ENCODE results near the gene LTBP2.
A peak's percentile ranks its signal among the peaks of the same experiment; 100 is the strongest.

LTBP2 gene

GRCh38 chr14:74507085-74507484, 105.0 kb downstream of the LTBP2 start:
- no peak for DNase-seq

DNA sequence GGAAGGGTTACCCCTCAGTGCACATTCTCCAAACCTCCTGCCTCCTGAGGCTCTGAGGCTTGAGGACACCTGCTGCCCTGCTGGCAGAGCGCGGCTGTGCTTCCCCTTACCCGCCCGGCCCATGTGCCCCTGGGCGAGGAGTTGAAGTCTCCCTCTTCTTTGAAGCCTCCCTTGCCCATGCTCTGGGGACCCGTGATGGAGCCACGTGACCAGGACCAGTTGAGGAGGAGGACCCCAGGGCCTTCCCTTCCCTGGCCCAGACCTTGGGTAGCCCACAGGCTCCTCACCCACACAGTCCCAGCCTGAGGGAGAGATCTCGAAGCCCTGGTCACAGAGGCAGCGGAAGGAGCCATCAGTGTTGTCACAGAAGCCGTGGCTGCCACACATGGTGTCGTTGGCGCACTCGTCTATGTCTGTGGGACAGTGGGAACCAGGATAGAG, 105.6 kb downstream of the LTBP2 start:
- no peak for DNase-seq

DNA sequence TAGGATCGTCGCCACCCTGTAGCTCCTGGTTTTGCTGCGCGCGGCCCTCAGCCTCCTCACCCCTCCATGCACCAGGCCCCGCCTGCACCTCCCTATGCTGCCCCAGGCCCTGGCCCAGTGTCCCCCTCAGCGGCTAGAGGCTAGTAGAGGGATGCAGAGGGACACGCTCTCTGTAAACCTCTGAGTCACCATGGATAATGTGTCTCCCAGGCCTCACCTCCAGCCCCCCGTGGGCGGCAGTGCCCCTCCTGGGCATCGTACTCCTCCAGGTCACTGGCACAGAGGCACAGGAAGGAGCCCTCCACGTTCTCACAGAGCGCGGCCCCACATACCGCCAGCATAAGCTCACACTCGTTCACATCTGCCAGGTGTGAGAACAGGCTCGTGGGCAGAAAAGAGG, 106.2 kb downstream of the LTBP2 start:
- no peak for DNase-seq

- DNase-seq = no peak
Measured at GRCh38 chr14:74504874-74505720, 106.9 kb downstream of the LTBP2 start.

DNA sequence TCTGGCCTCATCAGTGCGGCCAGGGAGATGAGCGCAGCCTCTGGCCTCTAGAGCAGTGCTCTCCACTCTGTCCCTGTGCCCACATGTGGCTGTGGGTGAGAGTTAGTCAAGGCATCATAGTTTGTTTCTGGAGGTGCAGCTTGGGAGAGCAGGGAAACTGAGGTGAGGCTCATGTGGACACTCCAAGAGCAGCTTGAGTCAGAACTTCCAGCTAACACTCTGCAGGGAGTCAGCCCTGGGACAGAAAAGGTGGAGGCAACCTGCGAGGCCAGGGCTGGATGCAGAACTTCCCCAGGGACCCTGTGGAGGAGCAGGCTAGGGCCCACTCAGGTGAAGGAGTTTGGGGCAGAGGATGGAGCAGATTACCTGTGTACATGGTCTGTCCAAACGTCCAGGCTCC, 107.6 kb downstream of the LTBP2 start:
- no peak for DNase-seq

- DNase-seq = no peak
Measured at GRCh38 chr14:74503938-74504335, 108.1 kb downstream of the LTBP2 start.

- DNase-seq = no peak
Measured at GRCh38 chr14:74503291-74503937, 108.6 kb downstream of the LTBP2 start.

DNA sequence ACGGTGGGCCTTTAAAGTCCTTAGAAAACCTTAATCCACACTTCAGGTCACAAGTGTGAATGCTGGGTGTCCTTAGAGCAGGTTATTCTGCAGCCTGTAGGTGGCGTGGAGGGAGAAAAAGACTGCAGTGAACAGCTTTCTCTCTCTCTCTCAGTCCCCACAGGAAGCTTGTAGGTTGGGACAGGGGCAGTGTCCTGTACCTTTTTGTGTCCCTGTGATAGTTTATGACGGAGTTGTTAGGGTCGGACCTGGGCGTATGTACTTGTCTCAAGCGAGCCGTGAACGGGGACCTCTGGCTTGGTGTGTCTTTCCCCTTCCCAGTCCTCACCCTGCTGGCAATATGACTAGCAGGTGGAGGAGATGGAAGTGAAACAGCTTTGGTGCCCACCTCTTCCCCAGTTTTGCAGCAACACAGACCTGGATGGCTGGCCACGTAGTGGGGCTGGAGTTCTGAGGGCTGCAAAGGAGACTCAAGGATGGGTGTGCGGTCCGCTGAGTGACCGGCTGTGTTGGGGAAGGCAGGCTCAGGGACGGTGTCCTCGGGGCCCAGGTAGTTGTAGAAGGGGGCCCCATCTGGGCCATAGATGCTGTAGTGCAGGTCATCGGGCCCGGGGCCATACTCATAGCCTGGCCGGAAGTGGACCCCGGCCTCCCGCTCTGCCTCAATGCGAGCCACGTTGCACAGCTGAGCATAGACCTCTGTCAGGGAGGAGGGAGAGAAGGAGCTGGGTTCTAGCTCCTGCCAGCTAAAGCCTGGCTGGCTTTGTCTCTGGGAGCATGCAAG, 109.6 kb downstream of the LTBP2 start:
- DNase-seq = no peak

DNA sequence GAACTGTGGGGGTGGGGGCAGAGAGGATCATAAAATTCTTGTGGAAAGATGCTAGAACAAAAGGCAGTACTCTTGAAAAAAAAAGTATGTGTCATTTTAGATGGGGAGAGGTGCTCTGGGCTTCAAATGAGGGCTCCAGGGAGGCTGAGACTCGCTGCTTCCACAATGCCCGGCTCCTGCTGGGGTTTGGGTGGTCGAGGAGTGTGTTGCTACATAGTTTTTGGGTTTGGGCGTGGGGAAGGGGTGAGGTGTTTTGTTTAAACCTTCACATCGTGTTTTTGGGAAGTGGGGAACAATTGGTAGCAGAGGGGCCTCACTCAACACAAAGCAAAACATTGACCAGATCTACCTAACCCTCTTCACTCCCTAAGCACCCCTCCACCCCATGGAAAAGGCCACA, 110.3 kb downstream of the LTBP2 start:
- no peak for DNase-seq

- peak; percentile 72 for DNase-seq
Measured at GRCh38 chr14:74501135-74501614, 110.9 kb downstream of the LTBP2 start.

- no peak for DNase-seq
Measured at GRCh38 chr14:74500417-74501134, 111.5 kb downstream of the LTBP2 start.

DNA sequence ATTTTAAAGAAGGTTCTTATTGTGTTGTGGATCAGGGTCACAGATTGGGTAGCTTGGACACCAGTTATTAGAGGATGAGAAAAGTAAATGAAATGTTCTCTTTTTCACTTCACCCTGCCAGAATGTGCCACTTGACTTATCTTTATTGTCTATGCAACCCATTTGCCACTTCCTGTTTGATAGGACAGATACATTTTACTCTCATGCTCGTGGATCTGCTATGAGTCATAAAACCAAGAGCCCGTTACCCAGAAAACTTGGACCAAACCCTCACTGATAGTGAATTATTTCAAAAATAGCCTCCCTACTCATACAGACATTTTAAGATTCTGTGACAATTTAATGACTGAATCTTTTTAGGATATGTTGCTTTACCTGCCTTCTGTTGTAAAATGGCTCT, 116.7 kb downstream of the LTBP2 start:
- DNase-seq = no peak

GRCh38 chr14:74493343-74494261, 118.4 kb downstream of the LTBP2 start, which contains the start of gene ISCA2:
TSS of gene ISCA2 (plus strand) at chr14:74493765. CDS start at chr14:74493775, 10 bp downstream.
- DNase-seq = peak; percentile 92

DNA sequence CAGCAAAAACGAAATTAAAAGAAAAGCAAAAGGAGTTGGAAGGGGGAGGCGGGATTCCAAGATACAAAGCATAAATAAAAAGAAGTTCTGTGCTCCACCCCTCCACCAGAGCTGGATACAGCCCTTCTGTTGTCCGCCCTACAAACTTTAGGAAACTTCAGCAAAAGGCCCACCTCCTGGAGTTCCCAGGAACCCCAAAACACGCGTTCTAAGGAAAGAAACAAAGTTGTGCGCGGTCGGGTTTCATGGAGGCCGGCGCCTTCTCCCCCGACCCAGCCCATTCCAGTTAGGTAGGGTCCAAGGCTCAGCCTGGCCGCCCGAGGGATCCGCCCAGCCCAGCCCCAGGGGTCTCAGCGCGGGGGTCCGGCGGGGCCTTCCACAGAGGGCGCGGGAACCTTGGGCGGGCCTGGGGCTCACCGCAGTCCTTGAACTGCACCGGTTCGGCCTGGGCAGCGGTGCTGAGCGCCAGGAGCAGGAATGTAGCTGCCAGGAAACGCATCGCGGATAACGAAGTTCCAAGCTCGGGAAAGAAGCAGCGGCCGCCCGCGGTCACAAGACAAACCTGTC, 119.2 kb downstream of the LTBP2 start, which contains the start of gene NPC2:
Gene NPC2 (minus strand): TSS at position 530 of the 567 bp plus-strand sequence. CDS start 31 bp downstream, at position 499.
- peak; percentile 88 for DNase-seq

DNA sequence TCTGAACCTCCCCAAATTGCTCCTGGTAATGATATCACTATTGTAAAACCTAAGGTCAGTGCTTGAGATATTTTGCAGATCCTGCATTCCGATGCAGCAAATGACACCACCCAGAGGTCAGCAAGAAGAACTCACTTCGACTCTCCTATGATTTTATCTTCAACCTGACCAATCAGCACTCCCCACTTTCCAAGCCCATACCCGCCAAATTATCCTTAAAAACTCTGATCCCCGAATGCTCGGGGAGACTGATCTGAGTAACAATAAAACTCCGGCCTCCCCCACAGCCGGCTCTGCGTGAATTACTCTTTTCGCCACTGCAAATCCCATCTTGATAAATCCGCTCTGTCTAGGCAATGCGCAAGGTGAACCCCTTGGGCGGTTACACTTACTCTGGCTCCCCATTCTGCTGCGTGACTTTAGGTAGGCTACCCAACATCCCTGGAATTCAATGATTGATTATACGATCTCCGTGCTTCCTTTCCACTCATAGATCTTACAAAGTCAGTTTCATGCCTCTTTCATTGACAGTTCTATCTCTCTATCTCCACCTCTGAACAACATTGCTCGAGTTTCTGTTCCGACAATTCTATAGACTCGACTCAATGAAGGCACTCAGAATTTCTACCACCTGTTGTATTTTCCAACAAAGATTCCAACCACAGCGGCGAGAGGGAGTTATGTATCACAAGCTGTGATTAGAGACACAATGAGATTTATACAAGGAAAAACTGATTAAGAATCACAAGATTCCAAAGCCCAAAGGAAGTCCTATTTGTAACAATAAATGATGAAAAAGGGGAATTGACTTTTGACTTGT, 119.9 kb downstream of the LTBP2 start:
- no peak for DNase-seq

DNA sequence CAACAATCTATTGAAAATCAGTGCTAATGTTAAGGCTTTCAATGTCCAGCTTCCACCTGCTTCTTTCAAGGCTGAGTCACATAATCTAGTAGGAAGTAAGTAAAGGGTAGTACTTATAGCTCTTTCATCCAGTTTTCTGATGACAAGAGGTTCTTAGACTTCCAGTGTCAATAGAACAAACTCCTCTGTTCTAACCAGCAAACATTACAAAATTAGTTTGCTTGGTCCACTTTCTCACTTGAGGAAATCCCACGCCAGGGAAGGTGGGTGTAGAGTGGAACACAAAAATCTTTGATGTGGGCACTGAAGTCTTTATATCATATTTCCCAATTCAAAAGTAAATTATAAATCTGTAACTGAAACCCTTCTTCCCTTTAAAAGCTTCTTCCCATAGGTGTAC, 121.6 kb downstream of the LTBP2 start:
- no peak for DNase-seq

DNA sequence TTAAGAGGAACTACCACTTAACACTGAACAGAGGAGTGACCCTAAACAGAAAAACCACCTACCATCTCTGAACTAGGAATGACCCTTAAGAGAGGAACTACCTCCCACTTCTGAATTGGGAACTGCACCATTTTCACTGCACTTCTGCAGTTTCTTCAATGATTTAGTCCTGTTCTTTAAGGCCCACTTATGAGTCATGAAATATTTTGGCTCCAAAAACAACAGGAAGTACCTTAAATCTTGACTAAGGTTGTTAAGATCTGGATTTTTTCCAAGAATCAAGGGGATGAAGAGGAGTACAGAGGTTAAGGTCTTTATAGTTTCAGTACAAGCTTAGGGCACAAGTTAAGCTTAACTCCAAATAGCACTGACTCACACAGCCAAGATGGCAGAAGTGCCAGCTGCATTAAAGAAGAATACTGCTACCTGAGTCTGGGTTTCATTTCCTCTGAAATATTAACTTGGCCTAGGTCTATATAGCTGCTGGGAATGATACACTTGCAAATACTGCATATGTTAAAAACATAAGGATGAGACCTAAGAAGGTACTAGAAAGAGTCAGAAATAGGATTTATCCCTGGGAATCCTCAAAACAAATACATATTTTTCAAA, 123.1 kb downstream of the LTBP2 start:
- DNase-seq = no peak

DNA sequence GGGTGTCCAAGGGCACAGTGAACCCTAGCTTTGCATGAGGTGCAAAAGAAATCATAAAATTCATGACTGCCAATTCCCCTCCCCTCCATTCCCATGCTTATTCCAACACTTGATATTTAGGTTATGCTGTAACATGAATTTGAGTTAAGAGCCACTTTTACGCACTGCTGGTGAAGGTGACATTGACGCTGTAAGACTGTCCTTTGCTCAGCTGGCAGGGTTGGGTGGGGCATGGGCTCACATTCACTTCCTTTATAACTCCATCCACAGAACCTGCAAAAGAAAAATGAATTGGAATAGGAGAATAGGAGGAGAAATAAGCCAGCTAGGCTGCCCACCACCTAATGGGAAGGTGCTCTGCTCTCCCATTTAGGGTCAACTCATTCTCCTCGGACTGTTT, 125.9 kb downstream of the LTBP2 start:
- DNase-seq = no peak

DNA sequence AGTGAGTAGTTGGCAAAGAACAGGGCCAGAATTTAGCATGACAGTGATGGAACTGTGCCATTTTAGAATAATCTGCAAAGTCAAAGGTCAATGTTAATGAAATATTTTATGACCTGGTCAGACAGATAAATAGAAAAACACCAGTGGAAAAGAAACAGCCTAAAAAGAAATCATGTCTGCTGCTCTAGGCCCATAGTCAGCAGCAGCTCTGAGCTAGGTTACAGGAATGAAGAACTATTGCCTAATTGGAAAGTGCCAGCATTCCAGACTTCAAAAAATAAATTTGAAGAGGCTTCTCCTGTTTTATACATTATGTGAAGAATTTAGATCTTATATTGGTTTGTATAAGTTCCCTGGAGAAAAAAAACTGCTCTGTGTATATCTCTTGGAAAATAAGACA, 128.7 kb downstream of the LTBP2 start:
- no peak for DNase-seq
